K562 (cell line): ENCODE data around the gene ACOX2. TPM values are rescaled to one million over a fixed set of nuclear protein-coding genes. Genes with fewer than 3 reads are reported as not detected.
A peak's percentile ranks its signal among the peaks of the same experiment; 100 is the strongest.

Experiments
- CREM ChIP-seq: IDR thresholded peaks from 2 replicates; pipeline ENCODE4 v1.6.1; 2014; ENCODE audit warnings: antibody characterized with exemption, low read depth
- CUX1 ChIP-seq: fragments of 200-800 bp; sonication (Bioruptor generic); IDR thresholded peaks from 2 replicates; pipeline ENCODE4 v1.6.1; 2016; ENCODE audit warnings: missing genetic modification characterization, missing compliant biosample characterization
- DPF2 ChIP-seq: fragments of 450-650 bp; IDR thresholded peaks from 2 replicates; pipeline ENCODE4 v1.6.1; 2016
- MBD1 ChIP-seq: fragments of 250-450 bp; sonication (Bioruptor Pico); IDR thresholded peaks from 2 replicates; pipeline ENCODE4 v1.8.0; 2022; ENCODE audit warnings: inconsistent platforms
- NBN ChIP-seq: fragments of 450-650 bp; IDR thresholded peaks from 2 replicates; pipeline ENCODE4 v1.6.1; 2016; ENCODE audit warnings: low read depth, mild to moderate bottlenecking
- PHF8 ChIP-seq: fragments of 200-600 bp; sonication (generic); IDR thresholded peaks from 2 replicates; pipeline ENCODE4 v1.6.1; 2012; ENCODE audit warnings: mixed run types, mild to moderate bottlenecking, inconsistent platforms, low read length, moderate library complexity, borderline replicate concordance
- POLR2A ChIP-seq: fragments of 450-650 bp; conservative IDR thresholded peaks from 2 replicates; pipeline ENCODE4 v1.6.1; 2016
- POLR2G ChIP-seq: fragments of 200-400 bp; formaldehyde crosslinking; IDR thresholded peaks from 2 replicates; pipeline ENCODE4 v1.6.1; 2017; ENCODE audit warnings: low read depth, mild to moderate bottlenecking, antibody characterized with exemption, low read length, moderate library complexity
- RAD21 ChIP-seq, 2 experiments: fragments of 250-450 bp in 1 of 2; fragments of 450-650 bp in 1 of 2; sonication (Bioruptor Pico) in 1 of 2; formaldehyde crosslinking in 1 of 2; IDR thresholded peaks in 1 of 2; conservative IDR thresholded peaks in 1 of 2; 2 replicates each; pipeline versions ENCODE4 v1.4.0 to v1.8.0; 2020 to 2022; ENCODE audit warnings: mild to moderate bottlenecking in 2 of 2, moderate library complexity in 1 of 2
- SMC3 ChIP-seq: conservative IDR thresholded peaks from 2 replicates; pipeline ENCODE4 v1.6.1; 2011; ENCODE audit warnings: low read depth, low read length, improper control_type of control experiment; ENCODE audit not compliant: insufficient read depth
- TBL1XR1 ChIP-seq, 2 experiments: IDR thresholded peaks; 2 replicates each; pipeline ENCODE4 v1.6.1; 2012; ENCODE audit warnings: improper control_type of control experiment in 2 of 2, low read length in 2 of 2, mild to moderate bottlenecking in 1 of 2
- TFAM ChIP-seq: fragments of 250-450 bp; sonication (Bioruptor Pico); conservative IDR thresholded peaks from 2 replicates; pipeline ENCODE4 v1.5.0; 2021; ENCODE audit warnings: mild to moderate bottlenecking, moderate library complexity
- ZNF639 ChIP-seq, 2 experiments: fragments of 200-800 bp in 1 of 2; sonication (Bioruptor generic) in 1 of 2; sonication (generic) in 1 of 2; formaldehyde crosslinking in 1 of 2; IDR thresholded peaks in 1 of 2; conservative IDR thresholded peaks in 1 of 2; 2 replicates each; pipeline versions ENCODE4 v1.5.0 to v1.6.1; 2016 to 2020; ENCODE audit warnings: missing compliant biosample characterization in 1 of 2, missing genetic modification characterization in 1 of 2, missing genetic modification reagents in 1 of 2
- polyA plus RNA-seq, 8 experiments: library from polyadenylated mRNA; depleted of rRNA in 4 of 8; stranded (reverse) in 5 of 8; unstranded in 3 of 8; fragments of >200 nt; fragmentation: Nextera tagmentation in 2 of 8; fragmentation: Illumina TruSeq in 1 of 8; extraction: Ambion mirVana in 2 of 8; extraction: Trizol in 1 of 8; gene quantifications; 2 replicates each; pipeline versions ENCODE4 v1.2.1 to v1.2.3, GENCODE V29; 2011 to 2014; ENCODE audit warnings: inconsistent platforms in 1 of 8, missing spikeins in 1 of 8
- total RNA-seq, 7 experiments: library from RNA; depleted of rRNA in 6 of 7; stranded (reverse); fragments of >200 nt in 6 of 7; fragmentation: Illumina TruSeq in 2 of 7; extraction: Trizol in 2 of 7; gene quantifications; 2 replicates each; pipeline versions ENCODE4 v1.2.1 to v1.2.3, GENCODE V29; 2011 to 2021; ENCODE audit warnings: low replicate concordance in 1 of 7
- TF ChIP-seq, protein P1 (sequence below), 2 experiments: IDR thresholded peaks; 2 replicates each; pipeline ENCODE4 v1.6.1; 2012; ENCODE audit warnings: improper control_type of control experiment in 2 of 2, low read depth in 2 of 2, low read length in 2 of 2, borderline replicate concordance in 1 of 2

ACOX2 gene
- total and polyA plus RNA-seq, 9 of the 15 experiments (the other 6 are each of a cell fraction or from before 2014, with no cell fraction given), result 0.15 TPM; not detected in 8

- peak; percentile 75 for TF ChIP-seq POLR2G
- TF ChIP-seq NBN, result no peak
- 0 out of 2 replicates have a peak, but pooled peaks have one; percentile 40 for TF ChIP-seq DPF2
- no peak for TF ChIP-seq MBD1 (CRISPR knock-in tag)
- TF ChIP-seq TFAM, result no peak
- TF ChIP-seq CREM, result peak; percentile 4; the same call in 1 of the 2 replicates
- TF ChIP-seq, protein P1, sequence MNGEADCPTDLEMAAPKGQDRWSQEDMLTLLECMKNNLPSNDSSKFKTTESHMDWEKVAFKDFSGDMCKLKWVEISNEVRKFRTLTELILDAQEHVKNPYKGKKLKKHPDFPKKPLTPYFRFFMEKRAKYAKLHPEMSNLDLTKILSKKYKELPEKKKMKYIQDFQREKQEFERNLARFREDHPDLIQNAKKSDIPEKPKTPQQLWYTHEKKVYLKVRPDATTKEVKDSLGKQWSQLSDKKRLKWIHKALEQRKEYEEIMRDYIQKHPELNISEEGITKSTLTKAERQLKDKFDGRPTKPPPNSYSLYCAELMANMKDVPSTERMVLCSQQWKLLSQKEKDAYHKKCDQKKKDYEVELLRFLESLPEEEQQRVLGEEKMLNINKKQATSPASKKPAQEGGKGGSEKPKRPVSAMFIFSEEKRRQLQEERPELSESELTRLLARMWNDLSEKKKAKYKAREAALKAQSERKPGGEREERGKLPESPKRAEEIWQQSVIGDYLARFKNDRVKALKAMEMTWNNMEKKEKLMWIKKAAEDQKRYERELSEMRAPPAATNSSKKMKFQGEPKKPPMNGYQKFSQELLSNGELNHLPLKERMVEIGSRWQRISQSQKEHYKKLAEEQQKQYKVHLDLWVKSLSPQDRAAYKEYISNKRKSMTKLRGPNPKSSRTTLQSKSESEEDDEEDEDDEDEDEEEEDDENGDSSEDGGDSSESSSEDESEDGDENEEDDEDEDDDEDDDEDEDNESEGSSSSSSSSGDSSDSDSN (IDR thresholded peaks at IDR 0.05; ENCODE audit: borderline replicate concordance in 1 of 2, low read depth in 2 of 2, low read length in 2 of 2), result 0 out of 4 replicates have a peak, but pooled peaks of 1 of the 2 experiments have one; percentile 68
- peak; percentile 47; the same call in 1 of the 2 replicates for TF ChIP-seq PHF8
- no peak for TF ChIP-seq CUX1
- TF ChIP-seq TBL1XR1 (IDR thresholded peaks at IDR 0.05; ENCODE audit: low read length in 2 of 2), result no peak
- peak; percentile 59 to 67 for TF ChIP-seq RAD21 (CRISPR knock-in tag; conservative IDR thresholded peaks at IDR 0.05 in 1 of 2, IDR thresholded peaks at IDR 0.05 in 1 of 2)
- 0 out of 2 replicates have a peak, but pooled peaks have one; percentile 39 for TF ChIP-seq POLR2A
- TF ChIP-seq SMC3, result 0 out of 2 replicates have a peak, but pooled peaks have one; percentile 23
- peak in 1 of 2 experiments; percentile 53; a peak in 1 of 4 replicates for TF ChIP-seq ZNF639 (CRISPR knock-in tag; conservative IDR thresholded peaks at IDR 0.05 in 1 of 2, IDR thresholded peaks at IDR 0.05 in 1 of 2)
These were observed 45.2 kb downstream of the ACOX2 start, which contains the start of gene KCTD6 (continued) for GRCh38 chr3:58491506-58492402.
